Kidney tubule cell (primary cell): ENCODE results near the gene LMF1.

ENCODE experiments used
- DNase-seq: peaks from one replicate; pipeline ENCODE4 v3.0.0-alpha.2; 2018; ENCODE audit warnings: low spot score

Gene LMF1

DNA sequence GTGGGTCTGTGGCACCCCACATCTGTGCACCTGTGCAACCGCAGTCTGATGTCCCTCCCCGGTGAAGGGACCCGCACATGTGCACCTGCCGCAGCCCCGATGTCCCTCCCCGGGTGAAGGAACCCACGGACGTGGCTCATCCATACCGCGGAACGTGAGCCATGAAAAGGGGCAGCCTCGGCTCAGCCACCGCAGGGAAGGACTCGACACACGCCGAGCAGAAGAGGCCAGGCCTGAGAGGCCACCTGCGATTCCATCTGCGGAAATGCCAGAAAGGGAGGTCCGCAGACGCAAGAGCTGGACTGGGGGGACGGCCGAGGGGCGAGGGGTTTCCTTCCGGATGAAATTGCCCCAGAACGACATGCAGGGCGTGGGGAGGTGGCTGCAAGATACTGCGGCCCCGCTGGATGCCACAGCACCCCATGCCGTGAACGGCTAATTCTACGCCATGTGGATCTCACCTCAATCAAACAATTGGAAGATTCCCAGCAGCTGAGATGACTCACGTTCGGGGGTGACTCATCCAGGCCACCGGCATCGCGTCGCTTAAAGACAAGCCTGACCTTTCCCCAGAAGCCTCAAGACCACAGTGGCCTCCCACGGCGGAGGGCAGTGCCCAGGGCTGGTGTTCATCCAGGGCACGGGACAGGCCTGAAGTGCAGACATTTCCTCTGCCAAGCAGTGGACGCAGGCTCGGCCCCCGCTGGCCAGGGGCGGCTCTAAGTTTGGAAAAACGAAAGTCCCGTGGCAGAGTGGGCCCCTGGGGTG is 31.8 kb upstream of the LMF1 start:
- peak; percentile 88 for DNase-seq

DNA sequence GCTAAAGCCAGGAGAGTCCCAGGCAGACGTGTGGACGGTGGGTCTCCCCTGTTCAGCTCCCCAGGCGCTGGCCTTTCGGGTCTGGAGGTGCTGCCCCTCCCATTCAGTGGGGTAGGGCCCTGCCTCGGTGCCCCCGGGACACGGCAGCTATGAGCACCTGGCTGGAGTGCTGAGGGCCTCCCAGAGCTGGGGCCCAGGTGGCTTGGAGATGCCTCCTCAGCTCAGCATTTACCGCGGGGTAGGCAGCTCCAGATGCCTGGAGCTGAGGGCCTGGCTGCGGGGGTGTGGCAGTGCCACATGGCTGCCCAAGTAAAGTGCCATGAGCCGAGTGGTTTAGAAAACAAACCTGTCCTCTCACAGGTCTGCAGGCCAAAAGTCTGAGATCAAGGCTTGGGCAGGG is 30.3 kb upstream of the LMF1 start:
- DNase-seq = no peak

DNA sequence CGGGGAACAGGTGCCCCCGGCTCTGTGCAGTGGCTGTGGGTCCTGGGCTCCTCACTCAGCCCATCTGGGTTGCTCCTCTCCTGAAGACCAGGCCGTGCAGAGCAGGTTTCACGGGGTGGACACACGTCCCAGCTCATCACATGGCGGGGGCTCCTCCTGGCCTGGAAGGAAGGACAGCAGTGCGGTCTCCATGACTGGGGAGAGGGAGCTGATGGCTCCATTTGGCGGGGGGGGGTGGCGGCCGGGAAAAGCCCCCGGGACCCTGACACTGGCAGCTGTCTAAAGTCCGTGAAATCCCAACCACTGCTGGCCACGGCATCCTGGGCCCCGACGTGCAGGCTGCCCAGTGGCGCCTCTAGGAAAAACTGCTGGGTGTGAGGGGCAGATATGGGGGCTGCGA is 29.8 kb upstream of the LMF1 start:
- DNase-seq = no peak

DNA sequence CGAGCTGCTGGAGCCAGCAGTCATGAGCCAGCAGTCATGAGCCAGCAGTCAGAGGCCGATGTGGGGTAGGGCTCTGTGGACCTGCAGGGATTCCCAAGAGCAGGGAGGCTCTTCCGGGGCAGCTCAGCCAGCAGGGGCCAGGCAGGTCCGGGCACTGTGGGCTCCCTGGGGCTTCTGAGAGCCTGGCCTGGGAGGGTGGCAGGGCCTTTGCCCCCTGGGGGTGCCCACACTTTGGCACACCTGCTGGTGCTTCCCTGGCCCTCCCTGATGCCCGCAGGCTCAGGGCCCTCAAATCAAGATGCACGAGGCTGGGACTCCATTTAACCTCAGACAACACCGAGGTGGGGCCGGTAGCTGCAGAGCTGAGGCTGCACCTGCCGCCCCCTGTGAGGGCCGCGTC is 28.9 kb upstream of the LMF1 start:
- DNase-seq = no peak

DNA sequence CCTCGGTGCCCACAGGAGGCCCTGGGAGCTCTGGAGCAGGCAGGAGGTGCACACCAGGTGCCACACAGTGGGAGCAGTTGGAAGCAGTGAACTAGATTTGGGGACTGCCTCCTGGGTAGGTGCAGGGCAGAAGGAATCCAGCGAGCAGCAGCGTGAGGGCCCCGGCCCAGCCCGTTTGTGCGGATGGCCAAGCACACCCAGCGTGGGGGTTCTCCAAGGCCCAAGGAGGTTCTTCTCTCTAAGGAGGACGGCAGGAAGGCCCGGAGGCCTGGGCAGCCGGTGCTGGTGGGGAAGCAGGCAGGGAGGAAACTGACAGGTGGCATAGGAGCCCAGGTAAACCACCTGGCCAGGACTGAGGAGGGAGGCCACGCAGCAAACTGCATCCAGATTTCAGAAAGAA is 27.8 kb upstream of the LMF1 start:
- DNase-seq = no peak

DNA sequence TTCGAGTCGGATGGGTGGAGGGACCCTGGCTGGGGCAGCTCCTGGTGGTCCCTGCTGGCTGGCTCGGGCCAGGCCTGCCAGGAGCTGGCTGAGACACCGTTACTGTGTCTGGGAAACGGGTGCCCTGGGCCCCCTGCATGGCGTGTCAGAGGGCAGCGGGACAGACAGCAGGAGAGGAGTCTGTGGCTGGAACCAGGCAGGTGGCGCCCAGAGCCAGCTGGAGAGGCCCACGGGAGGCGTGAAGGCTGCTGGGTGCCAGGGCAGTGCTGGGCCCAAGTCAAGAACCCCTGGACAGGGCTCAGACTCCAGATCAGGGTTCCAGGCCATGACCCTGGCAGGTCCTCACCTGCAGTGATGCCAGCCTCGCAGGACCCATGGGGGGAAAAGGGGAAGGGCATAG is 27.4 kb upstream of the LMF1 start:
- no peak for DNase-seq

DNA sequence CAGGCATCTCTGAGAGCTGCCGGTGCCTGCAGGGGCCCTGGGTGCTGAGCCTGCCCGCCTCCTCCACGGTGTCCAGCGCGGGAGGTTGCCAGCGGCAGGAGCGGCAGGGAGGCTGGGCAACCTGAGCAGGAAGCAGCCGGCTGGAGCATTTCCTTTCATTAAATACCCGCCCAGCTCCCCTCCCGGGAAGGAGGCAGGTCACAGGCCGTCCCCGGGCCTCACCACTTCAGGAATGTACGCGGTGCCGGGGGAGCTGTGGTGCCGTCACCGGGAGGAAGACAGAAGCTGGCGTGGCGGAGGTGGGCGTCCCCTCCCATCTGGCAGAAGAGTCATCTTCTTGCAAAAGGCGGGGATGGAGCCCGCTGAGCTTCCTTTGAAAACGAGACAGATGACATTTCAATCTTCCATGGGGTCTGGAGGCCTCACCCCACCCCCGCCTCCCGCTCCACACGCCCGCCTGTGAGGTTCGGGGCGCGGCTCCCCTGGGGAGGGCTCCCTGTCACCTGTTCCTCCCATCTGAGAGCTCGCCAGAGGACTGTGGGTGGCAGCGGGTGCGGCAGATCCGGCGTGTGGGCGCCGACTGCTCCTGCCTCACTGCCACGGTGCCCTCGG is 26.8 kb upstream of the LMF1 start:
- DNase-seq = peak; percentile 89

DNA sequence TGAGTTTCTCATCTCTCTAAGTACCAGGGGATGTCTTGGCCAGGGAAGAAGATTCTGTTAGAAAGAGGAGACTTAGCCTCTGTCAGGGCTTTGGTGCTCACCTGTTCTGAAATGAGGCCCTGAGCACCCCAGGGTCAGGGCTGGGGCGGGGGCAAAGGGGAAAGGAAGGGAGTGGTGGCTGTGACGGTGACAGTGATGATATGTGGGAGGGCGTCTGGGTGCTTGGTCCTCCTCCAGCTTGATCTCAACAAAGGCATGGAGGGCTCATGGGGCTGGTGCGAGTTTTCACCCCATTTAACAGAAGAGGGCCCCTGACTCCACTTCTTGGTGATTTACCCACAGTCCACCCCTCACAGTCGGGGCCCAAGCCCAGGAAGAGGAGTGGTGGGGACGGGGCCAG is 25.9 kb upstream of the LMF1 start:
- DNase-seq = no peak

DNA sequence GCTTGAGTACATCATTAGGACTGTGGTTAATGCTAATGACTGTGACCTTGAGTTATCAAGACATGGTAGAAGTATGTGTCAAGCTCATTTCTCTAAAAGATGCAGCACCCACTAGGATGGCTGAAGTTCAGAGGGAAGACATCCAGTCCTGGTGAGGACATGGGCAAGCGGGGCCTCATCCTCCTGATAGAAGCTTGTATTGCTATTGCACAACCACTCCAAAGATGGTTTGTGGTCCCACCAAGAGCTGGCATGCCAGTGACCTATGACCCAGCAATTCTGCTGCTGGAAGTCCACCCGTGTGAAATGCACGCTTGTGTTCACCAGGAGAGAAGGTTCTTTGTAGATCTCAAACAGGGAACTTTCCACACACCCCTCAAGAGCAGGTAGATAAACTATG is 25.0 kb upstream of the LMF1 start:
- no peak for DNase-seq

DNA sequence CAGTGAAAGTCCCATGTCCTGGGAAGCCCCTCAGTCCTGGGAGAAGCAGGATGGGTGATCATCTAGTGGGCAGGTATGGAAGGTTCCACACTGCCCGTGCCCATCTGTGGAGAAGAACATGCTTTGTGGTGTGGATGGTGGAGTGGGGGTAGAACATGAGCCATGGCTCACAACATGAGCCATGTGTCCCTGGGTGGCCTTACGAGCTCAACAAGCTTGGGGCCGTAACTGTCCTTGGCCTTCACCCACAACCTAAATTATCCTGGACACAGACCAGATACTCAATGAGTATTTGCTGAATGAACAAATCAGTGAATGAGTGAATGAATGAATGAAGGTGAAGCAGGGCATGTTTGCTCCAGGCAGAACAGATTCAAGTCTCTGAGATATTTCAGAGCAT is 24.3 kb upstream of the LMF1 start:
- peak; percentile 25 for DNase-seq

DNA sequence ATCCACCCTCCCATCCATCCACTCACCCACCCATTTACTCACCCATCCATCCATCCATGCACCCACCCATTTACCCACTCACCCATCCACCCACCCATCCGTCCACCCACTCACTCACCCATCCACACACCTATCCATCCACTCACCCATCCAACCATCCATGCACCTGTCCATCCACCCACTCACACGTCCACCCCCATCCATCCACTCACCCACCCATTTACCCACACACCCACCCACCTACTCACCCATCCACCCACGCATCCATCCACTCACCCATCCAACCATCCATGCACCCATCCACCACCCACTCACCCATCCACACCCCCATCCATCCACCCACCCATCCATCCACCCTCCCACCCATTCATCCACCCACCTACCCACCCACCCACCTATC is 22.9 kb upstream of the LMF1 start:
- no peak for DNase-seq

DNA sequence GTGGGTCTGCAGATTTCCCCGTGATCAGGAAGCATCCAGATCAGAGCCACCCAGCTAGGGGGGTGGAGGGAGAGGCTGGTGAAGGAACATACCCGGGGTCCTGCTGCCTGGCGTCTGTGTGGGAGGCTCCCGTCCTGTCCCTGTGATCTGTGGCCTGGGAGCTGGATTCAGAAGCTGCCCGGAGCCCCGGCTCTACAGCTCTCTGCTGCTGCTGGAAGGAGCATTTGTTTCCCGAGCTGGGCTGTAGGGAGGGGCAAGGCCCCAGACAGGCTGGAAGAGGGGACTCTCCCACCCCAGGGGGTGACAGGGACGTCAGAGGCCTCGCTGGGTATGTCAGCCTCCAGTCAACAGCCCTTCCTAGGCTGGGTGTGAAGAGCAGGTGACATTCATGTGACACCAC is 21.0 kb upstream of the LMF1 start:
- no peak for DNase-seq

DNA sequence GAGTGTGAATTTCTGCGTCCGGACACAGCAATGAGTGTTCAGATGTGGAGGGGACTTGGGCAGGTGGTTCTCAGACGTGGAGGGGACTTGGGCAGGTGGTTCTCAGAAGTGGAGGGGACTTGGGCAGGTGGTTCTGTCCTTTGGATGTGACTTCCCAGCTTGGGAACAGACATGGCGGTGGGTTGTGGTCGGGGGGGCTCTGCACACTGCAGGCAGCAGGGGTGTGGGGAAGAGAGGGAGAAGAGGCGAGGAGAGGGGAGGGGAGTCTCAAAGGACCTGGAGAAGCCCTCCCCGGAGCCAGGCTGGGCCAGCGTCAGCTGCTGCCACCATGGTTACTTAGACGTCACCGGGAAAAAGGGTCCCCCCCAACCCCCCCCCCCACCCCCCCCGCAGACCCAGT is 20.6 kb upstream of the LMF1 start:
- no peak for DNase-seq

DNA sequence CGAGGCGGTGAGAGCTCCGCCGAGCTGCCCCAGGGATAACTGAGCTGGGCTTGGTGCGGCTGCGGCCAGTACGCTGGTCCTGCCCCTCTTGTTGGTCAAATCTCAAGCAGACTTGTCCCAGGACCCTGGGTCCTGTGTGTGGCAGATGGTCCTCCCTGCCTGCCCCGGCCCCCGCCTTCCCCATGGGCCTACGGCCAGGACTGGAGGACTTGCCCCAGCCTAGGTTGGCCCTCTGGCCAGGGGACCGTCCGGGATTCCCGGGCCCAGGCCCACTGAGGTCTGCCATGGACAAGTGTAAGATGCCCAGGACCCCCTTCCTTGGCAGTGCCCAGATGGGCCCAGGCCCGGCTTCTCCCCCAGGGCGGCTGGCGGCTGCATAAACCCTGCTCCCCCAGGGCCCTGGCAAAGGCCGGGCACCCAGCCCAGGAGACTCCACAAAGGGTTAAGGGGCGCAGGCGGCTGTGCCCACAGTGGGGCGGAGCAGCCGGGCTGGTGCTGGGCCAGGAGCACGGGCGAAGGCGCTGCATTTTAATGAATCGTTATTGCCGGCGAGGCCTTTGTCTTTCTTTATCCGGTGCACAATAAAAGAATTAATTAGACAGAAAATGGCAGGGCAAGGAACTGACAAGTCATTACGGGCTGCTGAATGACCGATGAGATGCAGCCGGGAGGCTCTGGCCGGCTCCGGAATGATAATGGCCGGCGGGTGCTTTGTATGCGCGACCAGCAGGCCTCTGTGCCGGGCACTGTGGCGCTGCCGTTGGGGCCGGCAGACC is 19.9 kb upstream of the LMF1 start:
- DNase-seq = no peak

DNA sequence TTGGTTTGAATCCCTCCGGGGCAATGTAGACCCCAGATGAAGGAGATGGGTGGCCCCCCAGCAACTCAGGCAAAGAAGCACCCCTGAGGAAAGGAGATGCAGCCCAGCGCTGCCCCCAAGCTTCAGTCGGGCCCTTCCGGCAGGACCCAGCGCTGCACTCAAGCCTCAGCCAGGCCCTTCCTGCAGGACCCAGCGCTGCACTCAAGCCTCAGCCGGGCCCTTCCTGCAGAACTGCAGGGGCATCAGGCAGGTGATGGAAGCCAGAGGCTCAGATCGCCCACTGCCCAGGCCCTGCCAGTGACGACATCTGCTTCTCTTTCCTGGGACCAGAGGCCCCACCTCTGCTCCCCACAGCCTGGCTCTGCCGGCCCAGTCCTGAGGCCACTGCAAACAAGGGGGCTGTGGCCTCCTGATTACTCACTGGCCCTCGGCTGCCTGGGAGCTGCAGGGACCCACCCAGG is 18.6 kb upstream of the LMF1 start:
- DNase-seq = no peak

DNA sequence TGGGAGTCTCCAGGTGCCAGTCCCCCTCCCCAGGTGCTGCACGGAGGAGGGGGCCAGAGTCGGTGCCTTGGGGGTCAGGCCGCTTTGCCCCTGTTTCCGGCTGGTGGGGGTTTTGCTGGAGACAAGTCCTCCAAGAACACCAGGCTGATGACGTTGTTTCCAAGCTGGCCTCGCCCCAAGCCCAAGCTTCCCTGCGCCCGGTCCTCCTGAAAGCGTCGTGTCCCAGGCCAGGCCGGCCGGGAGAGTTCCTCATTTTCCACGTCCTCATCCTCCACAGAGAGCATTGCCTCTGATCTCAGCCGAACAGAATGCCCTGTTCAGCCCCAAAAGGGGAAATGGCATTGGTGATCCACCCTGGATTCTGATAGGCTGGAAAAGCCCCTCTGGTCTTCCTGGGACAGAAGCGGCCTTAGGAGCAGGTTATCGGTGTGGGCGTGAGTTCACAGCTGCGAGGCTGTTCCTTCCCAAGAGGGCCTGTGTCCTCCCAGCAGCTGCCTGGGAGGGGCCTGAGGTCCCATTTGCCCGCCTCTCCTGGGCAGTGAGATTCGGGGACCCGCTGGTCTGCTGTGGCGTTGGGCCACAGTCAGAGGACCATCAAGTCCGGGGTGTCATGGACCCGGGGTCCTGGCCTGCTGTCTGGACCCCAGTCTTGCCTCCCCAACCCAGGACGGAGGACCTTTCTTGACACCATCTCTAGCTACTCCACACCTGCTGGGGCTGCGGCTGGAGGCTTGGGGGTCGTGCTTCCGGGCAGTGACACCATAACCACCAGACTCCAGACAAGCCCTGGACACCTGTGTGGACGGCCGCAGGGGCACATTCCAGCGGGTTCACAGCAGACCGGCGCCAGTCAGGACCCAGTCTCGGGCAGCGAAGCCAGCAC is 17.9 kb upstream of the LMF1 start:
- DNase-seq = no peak

DNA sequence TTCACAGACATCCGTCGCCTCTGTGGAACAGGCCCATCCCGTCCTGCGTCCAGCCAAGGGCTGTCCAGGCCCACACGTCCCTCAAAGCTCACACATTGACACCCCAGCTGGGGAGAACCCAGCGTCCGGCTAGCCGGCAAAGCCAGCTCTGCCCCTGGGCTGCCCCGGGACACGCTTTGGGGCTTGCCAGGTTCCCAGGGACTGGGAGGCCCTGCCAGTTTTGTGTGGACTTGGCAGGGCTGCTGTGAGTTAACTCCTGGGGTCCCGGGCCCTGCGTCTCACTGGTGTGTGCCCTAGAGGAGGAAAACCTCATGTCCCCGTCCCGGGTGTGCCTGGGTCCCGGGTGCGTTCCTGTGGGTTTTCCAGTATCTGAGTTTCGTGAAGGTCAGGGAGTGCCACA is 17.1 kb upstream of the LMF1 start:
- DNase-seq = no peak

DNA sequence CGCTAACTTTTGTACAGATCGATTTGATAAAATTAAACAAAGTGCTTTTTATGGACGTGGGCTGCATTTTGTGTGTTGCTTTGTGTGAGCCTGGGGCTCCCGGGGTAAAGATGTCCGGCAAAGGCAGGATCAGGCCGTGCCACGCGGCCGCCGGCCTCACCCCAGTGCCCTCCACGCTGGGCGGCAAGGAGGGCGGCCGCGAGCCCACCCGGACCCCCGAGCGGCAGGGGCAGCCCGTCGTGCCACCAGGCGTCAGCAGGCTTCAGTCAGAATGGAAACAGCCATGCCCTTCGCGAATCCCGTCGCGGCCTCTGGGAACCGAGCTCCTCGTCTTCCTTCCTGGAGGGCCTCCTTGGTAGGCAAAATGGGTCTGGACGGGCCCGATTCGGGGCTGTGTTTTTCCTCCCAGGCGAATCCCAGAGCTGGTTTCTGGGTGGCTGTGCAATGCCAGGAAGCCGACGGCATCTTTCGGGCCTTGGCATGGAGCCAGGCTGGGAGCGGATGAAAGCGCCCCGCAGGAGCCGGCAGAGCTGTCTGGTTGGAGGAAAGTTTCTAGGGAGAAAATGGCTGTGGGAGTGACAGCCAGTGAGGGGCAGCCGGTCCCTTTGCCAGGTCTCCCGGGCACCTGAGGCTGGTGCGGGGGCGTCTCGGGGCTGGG is 16.3 kb upstream of the LMF1 start:
- no peak for DNase-seq

DNA sequence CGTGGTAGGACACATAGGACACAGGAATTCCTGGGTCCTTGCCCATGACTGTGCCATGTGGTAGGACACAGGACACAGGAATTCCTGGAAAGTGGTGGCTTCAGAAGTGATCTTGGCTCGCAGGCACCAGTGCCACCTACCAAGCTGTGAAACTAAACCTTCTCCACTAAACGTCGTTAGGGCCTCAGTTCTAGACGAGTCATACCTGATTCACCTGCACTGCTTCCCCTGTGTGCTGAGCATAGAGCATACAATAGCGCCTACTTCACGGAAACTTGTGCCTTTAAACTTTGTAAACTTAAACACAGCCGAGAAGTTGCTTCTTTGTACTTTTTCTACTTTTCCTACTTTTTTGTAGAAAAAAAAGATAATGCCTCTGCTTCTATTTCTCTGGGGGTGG is 15.6 kb upstream of the LMF1 start:
- DNase-seq = peak; percentile 9

DNA sequence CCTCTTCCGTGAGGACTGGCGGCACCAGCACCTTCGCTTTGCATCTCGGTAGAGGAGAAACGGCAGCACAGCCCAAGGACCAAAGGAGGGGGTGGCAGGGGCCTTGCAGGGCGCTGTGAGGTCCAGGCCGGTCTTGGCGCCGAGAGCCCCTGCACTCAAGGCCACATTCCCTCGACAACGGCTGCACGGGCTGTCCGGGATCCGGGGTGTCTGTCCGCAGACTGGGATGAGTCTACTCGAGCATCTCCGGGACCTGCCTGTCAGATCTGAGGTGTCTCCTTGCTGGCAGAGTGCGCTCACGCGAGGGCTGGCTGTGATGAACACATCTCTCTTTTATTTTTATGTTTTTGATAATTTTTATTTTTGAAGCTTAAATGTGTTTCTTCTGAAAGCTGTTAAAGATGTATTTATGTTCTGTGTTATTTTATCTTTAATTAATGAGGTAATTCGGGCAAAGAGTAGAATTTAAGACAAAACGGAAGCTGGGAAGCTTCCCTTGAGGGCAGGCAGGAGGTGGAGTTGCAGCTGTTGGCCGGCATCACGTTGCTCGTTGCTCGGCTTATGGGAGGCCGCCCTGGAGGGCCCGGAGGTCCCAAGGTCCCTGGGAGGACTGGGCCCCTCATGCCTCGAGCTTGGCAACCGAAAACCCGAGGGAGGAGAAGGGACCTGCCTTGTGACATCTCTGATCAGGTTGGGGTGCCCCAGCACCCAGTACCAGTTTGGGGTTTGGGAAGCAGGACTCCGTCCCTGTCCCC is 15.0 kb upstream of the LMF1 start:
- DNase-seq = no peak
